Measurements from ENCODE around the gene BRCA2.
A peak's percentile ranks its signal among the peaks of the same experiment; 100 is the strongest.

The BRCA2 gene

GRCh38 chr13:32309312-32310133 is 5.8 kb upstream of the BRCA2 start:
- H3K4me3 ChIP-seq (ENCODE audit: insufficient read depth, low read length, poor library complexity, severe bottlenecking): no peak overlapping the region
- H3K79me2 ChIP-seq (ENCODE audit: insufficient read depth, low read length): no peaks in the 10 kb centered on the region
- peak overlapping the region; percentile 14 for H3K4me2 ChIP-seq (ENCODE audit: low read depth, low read length, poor library complexity, severe bottlenecking)
- TF ChIP-seq CTCF (IDR thresholded peaks at IDR 0.05; ENCODE audit: insufficient read depth, low read length, poor library complexity, severe bottlenecking): no peak
- TF ChIP-seq EZH2phosphoT487 (conservative IDR thresholded peaks at IDR 0.05; ENCODE audit: low read length): no peak
- H3K9me3 ChIP-seq (ENCODE audit: insufficient read depth, low read length): no peaks in the 10 kb centered on the region
- no peaks in the 10 kb centered on the region; the same call in 1 of the 2 replicates for H3F3A ChIP-seq (ENCODE audit: insufficient read depth)
- no peaks in the 10 kb centered on the region for H3K9me2 ChIP-seq (replicated peaks; ENCODE audit: insufficient read depth, low read length)
- no peaks in the 10 kb centered on the region for H3K36me3 ChIP-seq (ENCODE audit: low read length)
- no peaks in the 10 kb centered on the region for H4K20me1 ChIP-seq (ENCODE audit: low read depth, low read length)
- no peak overlapping the region for H3K27ac ChIP-seq (ENCODE audit: low read depth, low read length)
- H2AFZ ChIP-seq (ENCODE audit: low read depth, low read length, severe bottlenecking): peak overlapping the region; percentile 59
- no peak overlapping the region for H3K9ac ChIP-seq (ENCODE audit: low read length)
- no peaks in the 10 kb centered on the region for H3K27me3 ChIP-seq (ENCODE audit: low read length)

GRCh38 chr13:32310134-32310706 is 5.1 kb upstream of the BRCA2 start:
- no peaks in the 10 kb centered on the region for H4K20me1 ChIP-seq (ENCODE audit: low read depth, low read length)
- TF ChIP-seq EZH2phosphoT487 (conservative IDR thresholded peaks at IDR 0.05; ENCODE audit: low read length): no peak
- TF ChIP-seq CTCF (IDR thresholded peaks at IDR 0.05; ENCODE audit: insufficient read depth, low read length, poor library complexity, severe bottlenecking): peak; percentile 73
- no peaks in the 10 kb centered on the region; the same call in 1 of the 2 replicates for H3F3A ChIP-seq (ENCODE audit: insufficient read depth)
- peak overlapping the region; percentile 59 for H2AFZ ChIP-seq (ENCODE audit: low read depth, low read length, severe bottlenecking)
- H3K4me2 ChIP-seq (ENCODE audit: low read depth, low read length, poor library complexity, severe bottlenecking): peak overlapping the region; percentile 14
- H3K4me3 ChIP-seq (ENCODE audit: insufficient read depth, low read length, poor library complexity, severe bottlenecking): no peak overlapping the region
- no peaks in the 10 kb centered on the region for H3K79me2 ChIP-seq (ENCODE audit: insufficient read depth, low read length)
- no peak overlapping the region for H3K9ac ChIP-seq (ENCODE audit: low read length)
- H3K27ac ChIP-seq (ENCODE audit: low read depth, low read length): no peak overlapping the region
- no peaks in the 10 kb centered on the region for H3K9me2 ChIP-seq (replicated peaks; ENCODE audit: insufficient read depth, low read length)
- no peaks in the 10 kb centered on the region for H3K36me3 ChIP-seq (ENCODE audit: low read length)
- H3K27me3 ChIP-seq (ENCODE audit: low read length): no peaks in the 10 kb centered on the region
- H3K9me3 ChIP-seq (ENCODE audit: insufficient read depth, low read length): no peaks in the 10 kb centered on the region

DNA sequence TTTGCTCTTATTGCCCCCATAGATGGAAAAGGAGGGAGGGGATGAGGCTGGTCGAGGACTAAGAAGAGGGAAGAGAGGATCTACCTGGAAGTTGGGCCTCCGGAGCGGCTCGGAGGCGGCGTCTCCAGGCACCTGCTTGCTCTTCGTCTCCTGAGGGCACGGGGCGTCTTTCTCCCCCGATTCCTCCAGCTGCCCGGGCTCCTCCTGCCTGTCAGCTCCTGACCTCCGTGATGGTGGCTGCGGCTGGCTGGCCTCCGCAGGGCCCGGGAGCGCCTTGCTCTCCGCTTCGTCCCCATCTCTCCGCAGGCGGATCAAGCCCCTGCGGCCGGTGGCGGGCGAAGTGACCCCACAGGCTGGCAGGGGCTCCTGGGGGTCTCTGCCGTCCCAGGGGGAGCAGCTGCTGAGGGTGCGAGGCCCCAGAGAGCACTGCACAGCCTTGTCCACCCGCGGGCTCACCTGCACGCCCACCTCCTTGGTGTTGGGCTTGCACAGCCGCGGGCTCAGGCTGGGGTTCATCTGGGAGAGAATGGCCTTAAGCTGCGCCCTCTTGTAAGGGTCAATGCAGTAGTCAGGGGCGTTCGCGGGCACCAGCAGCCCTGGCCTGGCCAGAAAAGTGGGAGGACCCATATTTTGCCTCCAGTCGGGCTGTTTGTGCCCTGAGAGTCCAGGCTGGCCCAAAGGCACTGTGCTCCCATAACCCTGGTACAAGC is 4.0 kb upstream of the BRCA2 start:
- no peak overlapping the region for H2AFZ ChIP-seq (ENCODE audit: low read depth, low read length, severe bottlenecking)
- no peaks in the 10 kb centered on the region for H3K9me3 ChIP-seq (ENCODE audit: insufficient read depth, low read length)
- no peaks in the 10 kb centered on the region; the same call in 1 of the 2 replicates for H3F3A ChIP-seq (ENCODE audit: insufficient read depth)
- TF ChIP-seq EZH2phosphoT487 (conservative IDR thresholded peaks at IDR 0.05; ENCODE audit: low read length) (no peak), CTCF (IDR thresholded peaks at IDR 0.05; ENCODE audit: insufficient read depth, low read length, poor library complexity, severe bottlenecking) (no peak)
- no peak overlapping the region for H3K27ac ChIP-seq (ENCODE audit: low read depth, low read length)
- no peak overlapping the region for H3K4me2 ChIP-seq (ENCODE audit: low read depth, low read length, poor library complexity, severe bottlenecking)
- H3K36me3 ChIP-seq (ENCODE audit: low read length): no peaks in the 10 kb centered on the region
- no peaks in the 10 kb centered on the region for H4K20me1 ChIP-seq (ENCODE audit: low read depth, low read length)
- H3K9me2 ChIP-seq (replicated peaks; ENCODE audit: insufficient read depth, low read length): no peaks in the 10 kb centered on the region
- H3K27me3 ChIP-seq (ENCODE audit: low read length): no peaks in the 10 kb centered on the region
- H3K4me3 ChIP-seq (ENCODE audit: insufficient read depth, low read length, poor library complexity, severe bottlenecking): no peak overlapping the region
- H3K9ac ChIP-seq (ENCODE audit: low read length): no peak overlapping the region
- peaks cover 7% of the 10 kb centered on the region; the same call in 1 of the 2 replicates for H3K79me2 ChIP-seq (ENCODE audit: insufficient read depth, low read length)

All from SU-DHL-6 (cell line).